HG03139 (cell line): ENCODE measurements around the gene TXNDC11.

ENCODE experiments used
- ATAC-seq: cut with Tn5 transposase; IDR thresholded peaks from one replicate; pipeline ENCODE4 v1.9.1; 2021; ENCODE audit not compliant: unreplicated experiment

The TXNDC11 gene

GRCh38 chr16:11721781-11722467 is 20.7 kb downstream of the TXNDC11 start:
- no peak for ATAC-seq

GRCh38 chr16:11719762-11720161 is 22.9 kb downstream of the TXNDC11 start:
- no peak for ATAC-seq

- no peak for ATAC-seq
Measured at GRCh38 chr16:11719171-11719570, 23.5 kb downstream of the TXNDC11 start.

- no peak for ATAC-seq
Measured at GRCh38 chr16:11717811-11718210, 24.8 kb downstream of the TXNDC11 start.

- no peak for ATAC-seq
Measured at GRCh38 chr16:11716336-11716735, 26.3 kb downstream of the TXNDC11 start.

- ATAC-seq = no peak
Measured at GRCh38 chr16:11715246-11715947, 27.3 kb downstream of the TXNDC11 start.

GRCh38 chr16:11712122-11712521 is 30.5 kb downstream of the TXNDC11 start:
- no peak for ATAC-seq

GRCh38 chr16:11711662-11712061 is 31.0 kb downstream of the TXNDC11 start:
- no peak for ATAC-seq

- ATAC-seq = no peak
Measured at GRCh38 chr16:11708421-11708820, 34.2 kb downstream of the TXNDC11 start.

GRCh38 chr16:11707679-11708197 is 34.9 kb downstream of the TXNDC11 start:
- ATAC-seq = no peak

- ATAC-seq = peak; percentile 59
Measured at GRCh38 chr16:11706180-11706742, 36.4 kb downstream of the TXNDC11 start.

GRCh38 chr16:11705311-11706025 is 37.2 kb downstream of the TXNDC11 start:
- no peak for ATAC-seq

- ATAC-seq = no peak
Measured at GRCh38 chr16:11700264-11701029, 42.2 kb downstream of the TXNDC11 start.

- ATAC-seq = no peak
Measured at GRCh38 chr16:11699234-11699894, 43.3 kb downstream of the TXNDC11 start.

- ATAC-seq = no peak
Measured at GRCh38 chr16:11698271-11698689, 44.4 kb downstream of the TXNDC11 start.

GRCh38 chr16:11697319-11697718 is 45.3 kb downstream of the TXNDC11 start:
- ATAC-seq = no peak

- no peak for ATAC-seq
Measured at GRCh38 chr16:11696266-11697012, 46.2 kb downstream of the TXNDC11 start.

GRCh38 chr16:11692651-11693050 is 50.0 kb downstream of the TXNDC11 start:
- no peak for ATAC-seq

- no peak for ATAC-seq
Measured at GRCh38 chr16:11692171-11692570, 50.5 kb downstream of the TXNDC11 start.
